BE2C (cell line): ENCODE data around the gene CAMK2D.
"Not testable (repeated sequence)": the region's sequence is repeated elsewhere in the genome, so short reads cannot be mapped to it uniquely, and the experiment has no call there.

Experiments used
- DNase-seq: peaks from one replicate; pipeline ENCODE4 v3.0.0-alpha.2; 2020
- H3K27me3 ChIP-seq: fragments of 250-450 bp; sonication (Bioruptor Pico); 2 replicates; pipeline ENCODE4 v1.5.1; 2020; ENCODE audit warnings: mild to moderate bottlenecking
- H3K36me3 ChIP-seq: fragments of 250-450 bp; sonication (Bioruptor Pico); 2 replicates; pipeline ENCODE4 v1.5.1; 2020; ENCODE audit warnings: mild to moderate bottlenecking
- H3K4me1 ChIP-seq: fragments of 250-450 bp; sonication (Bioruptor Pico); 2 replicates; pipeline ENCODE4 v1.5.1; 2020
- H3K4me3 ChIP-seq: 2 replicates; pipeline ENCODE4 v1.5.1; 2011; ENCODE audit warnings: low read depth, low read length
- H3K9me3 ChIP-seq: fragments of 250-450 bp; sonication (Bioruptor Pico); 2 replicates; pipeline ENCODE4 v1.5.1; 2020
- CTCF ChIP-seq: IDR thresholded peaks from 2 replicates; pipeline ENCODE4 v1.5.1; 2012; ENCODE audit warnings: mild to moderate bottlenecking, low read depth, low read length

The CAMK2D gene

DNA sequence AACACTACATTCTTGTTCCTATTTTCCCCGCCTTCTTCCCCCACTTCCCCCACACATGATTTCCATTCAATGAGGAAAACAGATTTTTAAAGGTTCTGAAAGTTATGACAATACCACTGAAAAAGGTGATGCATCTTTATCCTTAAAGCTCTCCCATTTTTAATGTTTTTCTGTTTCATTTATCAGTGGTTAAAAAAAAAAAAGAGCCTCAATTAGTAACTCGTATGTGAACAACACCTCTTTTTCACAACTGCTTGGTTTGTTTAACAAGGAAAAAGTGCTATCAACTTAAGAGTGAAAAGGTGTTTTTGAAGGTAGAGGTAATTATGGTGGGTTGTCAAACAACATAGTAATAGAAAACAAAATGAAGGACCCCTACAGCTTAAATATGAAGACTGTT lies 8.2 kb upstream of the CAMK2D start:
- H3K9me3 ChIP-seq, result no peaks in the 10 kb centered on the region; the same call in 1 of the 2 replicates
- DNase-seq, result no peak
- no peaks in the 10 kb centered on the region for H3K36me3 ChIP-seq
- no peaks in the 10 kb centered on the region for H3K4me1 ChIP-seq
- no peak overlapping the region for H3K4me3 ChIP-seq
- H3K27me3 ChIP-seq, result no peaks in the 10 kb centered on the region
- no peak for TF ChIP-seq CTCF

- Histone ChIP-seq H3K9me3 (no peaks in the 10 kb centered on the region; the same call in 1 of the 2 replicates), H3K36me3 (no peaks in the 10 kb centered on the region), H3K4me1 (peaks cover 4% of the 10 kb centered on the region; the same call in 1 of the 2 replicates), H3K27me3 (no peaks in the 10 kb centered on the region), H3K4me3 (no peak overlapping the region)
- TF ChIP-seq CTCF, result no peak
- no peak for DNase-seq
Measured at GRCh38 chr4:113768952-113769351, 7.4 kb upstream of the CAMK2D start.

GRCh38 chr4:113766882-113767281 lies 5.3 kb upstream of the CAMK2D start:
- no peaks in the 10 kb centered on the region for H3K9me3 ChIP-seq
- no peaks in the 10 kb centered on the region for H3K27me3 ChIP-seq
- no peak for TF ChIP-seq CTCF
- H3K36me3 ChIP-seq, result no peaks in the 10 kb centered on the region
- H3K4me1 ChIP-seq, result peaks cover 4% of the 10 kb centered on the region; the same call in 1 of the 2 replicates
- no peak for DNase-seq
- no peak overlapping the region for H3K4me3 ChIP-seq

DNA sequence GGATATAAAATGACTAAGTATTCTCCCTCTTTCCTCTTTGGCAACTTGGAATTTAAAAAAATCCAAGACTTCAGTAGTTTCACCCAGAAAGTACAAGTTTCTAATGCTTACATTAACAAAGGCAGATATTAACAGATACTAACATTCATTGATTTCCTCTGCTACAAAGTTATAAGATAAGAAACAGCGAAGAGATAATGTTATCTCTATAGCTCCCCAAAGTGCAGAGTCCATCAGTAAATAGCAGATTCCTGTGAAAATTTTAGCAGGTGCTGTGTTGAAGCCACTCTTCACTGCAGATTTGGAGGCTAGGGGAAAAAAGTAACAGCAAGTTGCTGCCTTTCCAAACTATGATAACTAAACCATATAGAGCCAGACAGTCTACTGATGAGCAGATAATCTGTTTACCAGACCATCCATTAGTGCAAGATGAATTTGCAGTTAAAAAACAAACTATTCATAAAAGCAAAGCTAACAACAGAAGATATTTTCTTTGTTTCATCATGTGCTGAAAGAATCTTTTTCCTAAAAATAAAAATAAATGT lies 3.3 kb upstream of the CAMK2D start:
- Histone ChIP-seq H3K4me1 (peaks cover 4% of the 10 kb centered on the region; the same call in 1 of the 2 replicates), H3K4me3 (no peak overlapping the region), H3K27me3 (no peaks in the 10 kb centered on the region), H3K9me3 (no peaks in the 10 kb centered on the region), H3K36me3 (no peaks in the 10 kb centered on the region)
- DNase-seq, result no peak
- TF ChIP-seq CTCF, result no peak

GRCh38 chr4:113763923-113764322 lies 2.4 kb upstream of the CAMK2D start:
- H3K9me3 ChIP-seq, DNase-seq, H3K4me3 ChIP-seq, H3K4me1 ChIP-seq, H3K36me3 ChIP-seq, H3K27me3 ChIP-seq: not testable (repeated sequence)

DNA sequence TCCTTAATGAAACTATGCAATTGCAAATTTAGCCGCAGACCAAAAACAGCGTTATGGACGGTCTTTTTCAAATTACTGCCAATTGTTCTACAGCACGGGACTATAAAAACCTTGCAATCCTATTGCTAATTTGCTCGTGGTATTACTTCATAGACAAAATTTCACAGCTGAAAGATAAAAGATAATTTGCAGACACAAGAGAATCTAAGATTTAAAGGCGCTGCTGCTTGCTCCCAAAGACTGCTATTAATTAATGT lies 1.4 kb upstream of the CAMK2D start:
- H3K36me3 ChIP-seq, result no peaks in the 10 kb centered on the region
- no peaks in the 10 kb centered on the region for H3K27me3 ChIP-seq
- H3K4me1 ChIP-seq, result peaks cover 4% of the 10 kb centered on the region; the same call in 1 of the 2 replicates
- TF ChIP-seq CTCF, result no peak
- DNase-seq, result no peak
- H3K4me3 ChIP-seq, result peak overlapping the region; percentile 62
- no peaks in the 10 kb centered on the region for H3K9me3 ChIP-seq
